Hematopoietic multipotent progenitor cell (in vitro differentiated cells): ENCODE results near the gene WDCP. TPM values are rescaled to one million over a fixed set of nuclear protein-coding genes. Genes with fewer than 3 reads are reported as not detected.
"Not testable (repeated sequence)": the region's sequence is repeated elsewhere in the genome, so short reads cannot be mapped to it uniquely, and the experiment has no call there.

Source experiments
- DNase-seq, 3 donors: peaks; one replicate each; pipeline ENCODE4 v3.0.0-alpha.2; 2011 to 2015; ENCODE audit warnings: low read depth in 2 of 3, low spot score in 2 of 3
- total RNA-seq: library from RNA; depleted of rRNA; stranded (reverse); fragments of >200 nt; gene quantifications from one replicate; pipeline ENCODE4 v1.2.3, GENCODE V29; 2012

Gene WDCP, protein sequence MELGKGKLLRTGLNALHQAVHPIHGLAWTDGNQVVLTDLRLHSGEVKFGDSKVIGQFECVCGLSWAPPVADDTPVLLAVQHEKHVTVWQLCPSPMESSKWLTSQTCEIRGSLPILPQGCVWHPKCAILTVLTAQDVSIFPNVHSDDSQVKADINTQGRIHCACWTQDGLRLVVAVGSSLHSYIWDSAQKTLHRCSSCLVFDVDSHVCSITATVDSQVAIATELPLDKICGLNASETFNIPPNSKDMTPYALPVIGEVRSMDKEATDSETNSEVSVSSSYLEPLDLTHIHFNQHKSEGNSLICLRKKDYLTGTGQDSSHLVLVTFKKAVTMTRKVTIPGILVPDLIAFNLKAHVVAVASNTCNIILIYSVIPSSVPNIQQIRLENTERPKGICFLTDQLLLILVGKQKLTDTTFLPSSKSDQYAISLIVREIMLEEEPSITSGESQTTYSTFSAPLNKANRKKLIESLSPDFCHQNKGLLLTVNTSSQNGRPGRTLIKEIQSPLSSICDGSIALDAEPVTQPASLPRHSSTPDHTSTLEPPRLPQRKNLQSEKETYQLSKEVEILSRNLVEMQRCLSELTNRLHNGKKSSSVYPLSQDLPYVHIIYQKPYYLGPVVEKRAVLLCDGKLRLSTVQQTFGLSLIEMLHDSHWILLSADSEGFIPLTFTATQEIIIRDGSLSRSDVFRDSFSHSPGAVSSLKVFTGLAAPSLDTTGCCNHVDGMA
- 7.8 TPM for total RNA-seq

DNA sequence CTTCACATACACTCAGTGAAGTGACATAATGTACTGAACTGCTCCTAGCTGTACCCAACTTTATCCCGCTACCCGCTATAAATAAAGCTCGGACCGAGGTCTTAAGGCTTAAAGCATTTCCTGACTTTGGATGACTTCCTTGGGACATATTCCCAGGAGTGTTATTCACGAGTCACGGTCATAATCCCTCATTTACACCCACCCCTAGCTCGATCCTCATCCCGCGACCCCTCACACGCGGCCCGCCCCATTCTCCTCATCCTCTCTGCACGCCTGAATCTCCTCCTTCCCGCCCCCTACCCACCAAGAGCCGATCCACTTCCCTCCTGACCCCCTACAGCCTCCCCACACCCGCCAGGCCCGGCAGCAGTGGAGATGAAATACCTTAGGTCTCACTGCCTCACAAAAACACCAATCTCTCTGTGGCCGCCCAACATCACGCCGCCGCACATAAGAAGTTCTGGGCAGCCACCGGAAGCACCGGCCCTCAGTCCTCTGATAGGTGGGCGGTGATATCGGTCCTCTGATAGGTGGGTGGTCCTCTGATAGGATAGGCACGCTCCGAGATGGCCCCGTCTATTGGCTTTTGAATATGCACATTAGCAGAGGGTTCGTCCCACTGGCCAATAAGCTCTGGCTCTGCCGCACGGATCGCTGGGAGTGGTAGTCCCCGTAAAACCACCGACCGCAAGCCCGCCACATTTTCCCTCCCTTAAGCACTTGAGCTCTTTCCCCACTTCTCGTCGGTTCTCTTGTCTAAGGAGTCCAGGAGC, at the start of gene WDCP:
TSS of gene WDCP (minus strand) at position 462 of the 773 bp plus-strand sequence. CDS start 7,897 bp downstream, outside the sequence.
- DNase-seq: peak; percentile 72 to 98 (median 97)

DNA sequence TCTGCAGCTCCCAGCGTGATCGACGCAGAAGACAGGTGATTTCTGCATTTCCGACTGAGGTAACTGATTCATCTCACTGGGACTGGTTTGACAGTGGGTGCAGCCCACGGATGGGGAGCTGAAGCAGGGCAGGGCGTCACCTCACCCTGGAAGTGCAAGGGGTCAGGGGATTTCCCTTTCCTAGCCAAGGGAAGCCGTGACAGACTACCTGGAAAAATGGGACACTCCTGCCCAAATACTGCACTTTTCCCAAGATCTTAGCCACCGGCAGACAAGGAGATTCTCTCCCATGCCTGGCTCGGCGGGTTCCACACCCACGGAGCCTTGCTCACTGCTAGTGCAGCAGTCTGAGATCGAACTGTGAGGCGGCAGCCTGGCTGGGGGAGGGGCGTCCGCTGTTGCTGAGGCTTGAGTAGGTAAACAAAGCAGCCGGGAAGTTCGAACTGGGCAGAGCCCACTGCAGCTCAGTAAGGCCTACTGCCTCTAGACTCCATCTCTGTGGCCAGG, 48.0 kb upstream of the WDCP start:
- DNase-seq: not testable (repeated sequence)

DNA sequence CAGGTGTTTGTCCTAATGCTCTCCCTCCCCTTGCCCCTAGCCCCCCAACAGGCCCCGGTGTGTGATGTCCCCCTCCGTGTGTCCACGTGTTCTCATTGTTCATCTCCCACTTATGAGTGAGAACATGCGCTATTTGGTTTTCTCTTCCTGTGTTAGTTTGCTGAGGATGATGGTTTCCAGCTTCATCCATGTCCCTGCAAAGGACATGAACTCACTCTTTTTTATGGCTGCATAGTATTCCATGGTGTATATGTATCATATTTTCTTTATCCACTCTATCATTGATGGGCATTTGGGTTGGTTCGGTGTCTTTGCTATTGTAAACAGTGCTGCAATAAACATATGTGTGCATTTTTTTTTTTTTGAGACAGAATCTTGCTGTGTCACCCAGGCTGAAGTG, 46.1 kb upstream of the WDCP start:
- not testable (repeated sequence) for DNase-seq

DNA sequence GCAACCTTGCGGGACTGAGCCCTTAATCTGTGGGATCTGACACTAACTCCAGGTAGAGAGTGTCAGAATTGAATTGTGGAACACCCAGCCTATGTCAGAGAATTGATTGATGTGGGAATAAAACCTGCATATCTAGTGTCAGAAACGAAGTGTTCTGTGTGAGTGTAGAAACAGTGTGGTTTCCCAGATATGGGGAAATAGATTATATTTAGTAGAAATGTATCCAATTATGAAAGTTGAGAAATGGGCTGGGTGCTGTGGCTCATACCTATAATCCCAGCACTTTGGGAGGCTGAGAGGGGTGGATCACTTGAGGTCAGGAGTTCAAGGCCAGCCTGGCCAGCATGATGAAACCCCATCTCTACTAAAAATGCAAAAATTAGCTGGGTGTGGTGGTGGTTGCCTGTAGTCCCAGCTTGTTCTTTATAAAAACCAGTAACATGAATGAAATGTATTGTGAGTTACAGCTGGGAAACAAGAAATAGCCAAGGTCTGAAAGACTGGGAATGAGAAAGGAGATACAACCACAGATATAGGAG, 41.7 kb upstream of the WDCP start:
- no peak for DNase-seq

DNA sequence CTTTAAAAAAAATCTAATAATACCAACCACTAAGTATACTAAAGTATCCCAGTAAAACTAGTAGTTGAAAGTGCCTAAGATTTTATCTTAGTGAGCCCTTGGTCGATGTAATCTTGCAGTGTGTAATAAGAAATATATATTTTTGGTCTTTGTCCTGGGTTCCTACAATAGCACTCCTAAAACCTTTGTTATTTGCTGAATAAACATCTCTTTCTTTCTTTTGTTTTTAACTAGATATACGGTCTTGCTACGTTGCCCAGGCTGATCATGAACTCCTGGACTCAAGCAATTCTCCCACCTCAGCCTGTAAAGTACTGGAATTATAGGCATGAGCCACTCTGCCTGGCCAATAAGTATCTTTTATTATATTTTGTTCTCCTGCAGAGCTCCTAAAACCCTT, 39.8 kb upstream of the WDCP start:
- DNase-seq: no peak

DNA sequence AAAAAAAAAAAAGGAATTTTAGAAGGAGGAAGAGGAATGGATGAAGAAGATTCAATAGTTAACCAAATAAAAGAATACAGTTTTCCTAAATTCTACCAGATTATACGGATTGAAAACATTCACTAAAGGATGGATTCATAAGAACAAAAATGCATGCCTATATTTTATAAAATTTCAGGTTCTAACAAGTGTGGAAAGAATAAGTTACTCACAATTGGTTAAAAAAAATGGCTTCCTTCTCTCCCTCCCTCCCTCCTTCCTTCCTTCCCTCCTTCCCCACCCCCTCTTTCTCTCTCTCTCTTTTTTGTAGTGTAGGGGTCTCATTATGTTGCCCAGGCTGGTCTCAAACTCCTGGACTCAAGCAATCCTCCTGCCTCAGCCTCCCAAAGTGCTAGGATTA, 39.0 kb upstream of the WDCP start:
- no peak for DNase-seq

DNA sequence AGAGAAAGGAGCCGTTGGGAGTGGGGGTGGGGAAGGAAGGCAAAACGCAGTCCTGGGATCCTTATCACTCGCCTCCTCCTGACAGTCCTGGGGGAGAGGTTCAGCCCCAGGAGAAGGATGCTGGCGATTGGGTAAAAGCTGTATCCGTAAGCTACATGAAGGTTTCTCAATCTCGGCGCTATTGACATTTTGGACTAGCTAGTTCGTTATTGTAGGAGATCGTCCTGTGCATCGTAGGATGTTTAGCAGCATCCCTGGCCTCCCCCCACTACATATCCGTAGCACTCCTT, 38.0 kb upstream of the WDCP start:
- no peak for DNase-seq

DNA sequence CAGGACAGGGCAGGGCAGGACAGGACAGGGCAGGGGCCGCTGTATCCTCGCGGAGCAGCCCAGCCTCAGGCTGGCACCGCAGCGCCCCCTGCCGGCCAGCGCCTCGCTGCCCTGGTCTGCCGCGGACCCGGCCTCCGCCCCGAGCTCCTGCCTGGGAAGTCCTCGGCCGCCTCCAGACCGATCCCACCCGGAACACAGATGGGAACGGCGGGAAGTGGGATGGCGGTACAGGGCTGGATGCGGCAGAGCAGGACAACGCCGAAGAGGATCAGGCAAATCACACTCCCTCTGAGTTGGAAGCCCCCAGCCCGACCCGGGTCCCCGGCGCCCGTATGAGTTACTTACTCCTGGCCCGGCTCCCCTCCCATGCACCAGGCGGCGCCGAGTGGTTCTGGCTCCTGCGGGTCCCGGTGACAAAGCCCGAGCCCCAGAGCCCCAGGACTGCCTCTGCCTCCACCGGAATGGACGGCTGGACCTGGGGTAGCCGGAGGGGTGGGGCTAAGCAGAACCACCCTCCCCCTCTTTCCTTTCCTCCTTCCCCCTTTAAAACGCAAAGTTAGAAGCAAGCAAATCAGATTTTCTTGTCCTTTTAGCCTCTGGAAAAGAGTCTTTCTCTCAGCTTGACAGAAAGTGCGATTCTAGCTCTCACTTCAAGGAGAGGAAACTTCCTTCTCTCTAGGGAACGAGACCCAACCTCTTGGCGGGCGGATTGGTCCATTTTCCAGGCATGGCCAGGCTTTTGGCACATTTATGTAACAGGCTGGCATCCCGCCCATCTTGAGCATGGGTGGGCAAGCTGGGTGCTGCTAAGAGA, 37.4 kb upstream of the WDCP start, which contains the start of gene TP53I3:
TSS of gene TP53I3 (minus strand) at position 449 of the 814 bp plus-strand sequence. CDS start 508 bp downstream, outside the sequence.
- DNase-seq: peak; percentile 77 to 90 (median 88)

DNA sequence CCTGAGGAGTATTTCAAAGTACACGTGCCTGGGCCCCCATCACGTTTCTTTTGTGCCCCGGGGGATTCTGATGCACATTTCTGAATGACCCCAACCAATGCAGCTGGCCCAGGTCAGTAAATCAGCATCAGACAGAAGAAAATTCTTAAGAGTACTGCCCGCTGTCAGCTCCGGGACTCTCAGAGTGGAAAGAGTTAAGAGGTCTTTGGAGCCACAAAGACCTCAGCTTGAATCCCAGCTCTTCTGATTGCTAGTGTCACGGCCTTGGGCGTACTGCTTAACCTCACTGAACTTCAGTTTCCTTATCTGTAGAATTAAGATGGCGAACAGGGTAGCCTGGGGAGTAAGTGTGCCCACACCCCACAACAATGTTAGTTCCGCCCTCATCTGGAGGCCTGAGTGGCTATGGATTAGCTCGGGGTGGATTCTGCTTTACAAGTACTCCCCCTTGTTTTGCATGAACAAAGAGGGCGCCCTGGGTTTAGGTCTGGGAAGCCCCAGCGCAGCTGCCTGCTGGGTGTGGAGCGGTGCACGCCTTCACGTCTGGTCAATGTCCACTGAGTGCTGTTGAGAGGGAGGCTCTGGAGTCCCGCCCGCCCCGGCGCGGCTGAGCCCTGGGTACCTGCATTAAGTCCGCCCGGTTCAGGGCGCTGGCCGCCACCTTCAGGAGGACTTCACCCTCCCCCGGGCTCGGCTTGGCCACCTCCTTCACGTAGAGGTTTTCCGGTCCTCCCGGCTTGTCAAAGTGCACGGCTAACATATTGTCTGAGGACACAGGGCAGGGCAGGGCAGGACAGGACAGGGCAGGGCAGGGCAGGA, 36.6 kb upstream of the WDCP start:
- DNase-seq: peak in 2 of 3 donors; percentile 89 to 95

DNA sequence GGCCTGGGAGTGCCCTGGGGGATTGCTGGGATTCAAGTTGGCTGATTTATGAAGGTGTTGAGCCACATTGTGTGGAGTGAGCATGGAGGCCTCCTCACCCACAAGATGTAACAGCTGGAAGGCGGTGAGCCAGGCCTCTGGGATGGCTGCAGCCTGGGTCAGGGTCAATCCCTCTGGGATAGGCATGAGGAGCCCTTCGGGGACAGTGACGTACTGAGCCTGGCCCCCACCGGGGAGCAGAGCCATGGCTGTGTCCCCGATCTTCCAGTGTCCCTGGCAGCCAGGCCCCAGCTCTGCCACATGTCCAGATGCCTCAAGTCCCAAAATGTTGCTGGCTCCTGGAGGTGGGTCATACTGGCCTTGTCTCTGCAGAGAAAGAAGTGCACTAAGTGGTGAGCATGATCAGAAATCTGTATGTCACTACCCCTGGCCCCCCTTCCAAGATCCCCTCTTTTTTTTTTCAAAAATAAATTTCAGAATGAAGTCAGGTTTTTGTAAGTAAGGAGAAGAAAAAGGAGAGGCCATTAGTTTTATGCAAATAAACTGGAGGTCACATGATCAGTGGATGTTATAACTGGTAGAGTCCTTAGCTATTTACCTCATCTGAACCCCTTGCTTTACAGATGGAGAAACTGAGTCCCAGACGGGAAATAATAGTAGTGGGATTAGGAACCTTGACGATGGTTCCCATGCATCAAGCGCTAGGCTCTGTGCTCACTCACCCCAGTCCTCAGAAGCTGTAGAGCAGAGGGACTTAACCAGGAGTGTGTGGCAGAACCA, 35.8 kb upstream of the WDCP start:
- no peak for DNase-seq

DNA sequence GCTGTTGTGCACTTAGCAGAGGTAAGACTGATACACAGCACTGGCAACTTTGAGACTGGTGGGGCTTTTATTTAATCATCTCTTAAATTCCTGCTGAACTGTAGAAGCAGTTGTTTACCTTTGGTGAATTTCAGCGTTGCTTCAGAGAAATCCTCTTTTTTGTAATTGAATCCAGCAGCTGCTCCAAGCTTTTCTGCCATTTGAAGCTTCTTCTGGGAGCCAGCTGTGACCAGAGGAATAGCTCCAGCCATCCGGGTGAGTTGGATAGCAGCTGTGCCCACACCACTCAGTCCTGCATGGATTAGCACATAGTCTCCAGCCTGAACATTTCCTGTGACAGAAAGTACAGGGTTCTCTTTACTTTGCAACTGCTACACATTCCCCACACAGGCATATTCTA, 33.5 kb upstream of the WDCP start:
- DNase-seq: no peak

DNA sequence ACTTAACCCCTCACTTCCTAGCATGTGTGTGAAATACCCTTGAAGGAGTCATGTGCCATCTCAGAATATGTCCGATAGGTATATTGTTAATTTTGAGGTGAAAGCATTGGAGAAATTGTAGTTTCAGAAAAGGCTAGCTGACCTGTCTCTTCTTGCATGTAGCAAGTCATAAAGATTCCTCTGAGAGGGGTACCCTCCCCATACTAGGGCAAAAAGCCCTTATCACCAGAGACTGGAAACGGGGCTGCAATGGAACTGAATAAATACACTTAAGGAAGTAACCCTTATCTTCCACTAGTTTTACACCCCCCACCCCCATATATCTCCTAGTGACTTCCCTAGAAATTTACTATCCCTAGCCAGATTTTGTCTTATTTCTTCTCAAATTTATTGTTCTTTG, 30.7 kb upstream of the WDCP start:
- DNase-seq: no peak

DNA sequence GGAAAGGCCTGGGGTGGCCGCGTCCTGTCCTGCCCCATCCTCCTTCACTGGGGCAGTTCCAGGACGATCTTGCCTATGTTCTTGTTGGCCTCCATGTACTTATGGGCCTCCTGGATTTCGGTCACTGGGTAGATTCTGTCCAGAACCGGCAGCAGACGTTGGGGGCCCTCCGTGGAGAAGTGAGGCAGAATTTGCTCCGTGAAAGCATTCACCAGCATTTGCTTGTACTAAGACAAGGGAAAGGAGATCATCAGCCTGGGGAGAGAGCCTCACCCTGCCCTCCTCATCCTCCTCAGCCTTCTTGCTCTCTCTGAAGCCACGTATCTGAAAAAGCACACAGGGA, 30.3 kb upstream of the WDCP start:
- no peak for DNase-seq

DNA sequence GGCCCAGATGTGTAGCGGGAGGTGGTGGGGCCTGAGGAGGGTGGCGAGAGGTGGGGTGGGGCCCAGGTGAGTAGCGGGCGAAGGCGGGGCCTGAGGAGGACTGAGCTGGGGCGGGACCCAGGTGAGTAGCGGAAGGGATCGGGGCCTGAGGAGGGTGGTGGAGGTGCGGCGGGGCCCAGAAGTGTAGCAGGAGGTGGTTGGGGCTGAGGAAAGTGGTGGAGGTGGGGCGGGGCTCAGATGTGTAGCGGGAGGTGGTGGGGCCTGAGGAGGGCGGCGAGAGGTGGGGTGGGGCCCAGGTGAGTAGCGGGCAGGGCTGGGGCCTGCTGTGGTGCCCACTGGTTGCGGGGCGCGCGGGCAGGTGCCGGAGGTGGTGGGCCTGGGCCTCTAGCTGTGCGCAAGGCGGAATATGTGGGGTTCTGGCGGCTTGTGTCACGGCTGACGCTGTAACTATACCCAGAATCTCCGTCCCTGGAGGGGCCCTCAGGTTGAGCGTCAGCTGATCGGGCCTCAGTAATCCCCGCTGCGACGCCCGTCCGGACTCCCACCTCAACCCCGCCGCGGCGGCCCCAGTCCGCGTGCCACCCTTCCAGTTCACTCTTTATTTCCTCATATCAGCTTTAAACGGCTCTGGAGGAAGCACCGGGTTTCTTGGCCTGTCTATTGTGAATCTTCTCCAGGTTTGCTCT, 29.8 kb upstream of the WDCP start:
- peak in 2 of 3 donors; percentile 41 to 57 for DNase-seq

DNA sequence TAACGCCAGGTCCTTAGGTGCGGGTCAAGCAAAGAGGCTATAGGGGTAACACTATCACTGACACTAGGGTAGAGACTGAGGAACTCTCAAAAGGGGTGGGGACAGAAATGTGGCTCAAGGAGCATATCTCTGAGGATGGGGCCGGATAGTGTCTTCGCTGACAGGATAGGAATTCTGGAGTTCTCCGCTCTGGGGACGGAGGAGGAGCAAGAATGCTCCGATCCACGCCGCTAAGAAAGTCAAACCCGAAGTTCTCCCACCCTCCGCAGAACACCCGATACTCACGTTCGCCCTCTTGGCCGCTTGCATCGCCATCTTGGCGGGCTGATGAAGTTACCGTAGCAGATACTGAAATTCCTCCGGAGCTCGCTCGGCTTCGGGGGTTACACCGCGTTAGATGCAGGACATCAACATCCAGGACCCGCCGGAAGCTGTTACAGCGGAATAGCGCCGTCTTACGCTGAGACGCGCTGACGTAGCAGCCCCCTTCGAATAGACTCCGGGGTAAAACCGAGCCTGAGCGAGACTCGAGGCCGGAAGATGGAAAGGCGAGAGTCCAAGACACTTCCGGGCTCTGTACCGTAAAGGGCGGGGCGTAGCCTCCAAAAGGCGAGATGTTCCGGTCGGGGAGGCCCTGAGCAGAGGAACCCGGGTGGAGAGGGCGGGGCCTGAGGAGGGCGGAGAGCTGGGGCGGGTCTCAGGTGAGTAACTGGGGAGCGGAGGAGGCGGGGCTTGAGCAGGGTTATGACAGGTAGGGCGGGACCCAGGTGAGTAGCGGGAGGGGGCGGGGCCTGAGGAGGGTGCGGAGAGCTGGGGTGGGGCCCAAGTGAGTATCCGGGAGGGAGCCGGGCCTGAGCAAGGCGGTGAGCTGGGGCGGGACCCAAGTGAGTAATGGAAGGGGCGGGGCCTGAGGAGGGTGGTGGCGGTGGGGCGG, 29.0 kb upstream of the WDCP start, which contains the start of gene SF3B6:
TSS of gene SF3B6 (minus strand) at position 412 of the 934 bp plus-strand sequence. CDS start at position 315, 97 bp downstream.
- DNase-seq: peak; percentile 98 to 100 (median 100)

DNA sequence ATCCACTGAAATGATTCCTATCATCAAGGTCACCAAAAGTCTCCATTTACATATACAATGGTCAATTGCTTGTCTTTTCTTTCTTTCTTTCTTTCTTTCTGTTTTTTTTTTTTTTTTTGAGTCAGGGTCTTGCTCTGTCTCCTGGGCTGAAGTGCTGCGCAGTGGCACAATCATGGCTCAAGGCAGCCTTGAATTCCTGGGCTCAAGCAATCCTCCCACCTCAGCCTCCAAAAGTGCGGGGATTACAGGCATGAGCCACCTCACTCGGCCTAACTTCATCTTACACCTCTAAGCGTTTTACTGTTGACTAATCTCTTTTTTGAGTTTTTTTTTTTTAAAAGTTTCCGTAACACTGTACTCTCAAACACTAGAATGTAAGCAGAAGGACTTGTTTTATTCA, 28.1 kb upstream of the WDCP start:
- DNase-seq: no peak

DNA sequence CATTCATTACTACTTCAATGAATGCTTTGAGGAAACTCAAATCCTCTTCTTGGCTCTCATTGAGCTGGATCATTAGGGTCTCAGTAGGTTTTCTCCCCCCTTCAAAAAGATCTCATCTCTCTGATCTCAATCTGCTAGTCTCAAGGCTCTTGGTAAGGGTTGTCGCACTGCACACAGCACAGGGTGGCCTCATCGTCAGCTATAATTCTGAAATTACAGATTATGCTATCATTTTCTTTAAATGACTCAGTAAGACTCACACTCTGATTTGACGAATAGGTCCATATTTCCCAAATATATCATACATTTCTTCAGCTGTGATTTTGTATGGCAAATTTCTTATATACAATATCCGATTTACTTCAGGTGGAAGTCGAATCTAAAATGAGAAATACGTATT, 26.6 kb upstream of the WDCP start:
- DNase-seq: no peak
